ENCODE results near the gene OR2H2. TPM values are rescaled to one million over a fixed set of nuclear protein-coding genes. Genes with fewer than 3 reads are reported as not detected.
A peak's percentile ranks its signal among the peaks of the same experiment; 100 is the strongest.

OR2H2 gene
- total RNA-seq, 4 donors from 2014 or later: not detected

GRCh38 chr6:29611426-29611825, 26.5 kb downstream of the OR2H2 start:
- intact Hi-C loops (cut with DNase I; ENCODE audit: low total_unique reads): no loop called here
- H3K36me3 ChIP-seq: no peaks in the 10 kb centered on the region
- H3K9me3 ChIP-seq: no peaks in the 10 kb centered on the region

GRCh38 chr6:29617782-29618554, 33.0 kb downstream of the OR2H2 start:
- intact Hi-C loops (cut with DNase I; ENCODE audit: low total_unique reads): no loop called here
- no peak overlapping the region for H3K27ac ChIP-seq
- H3K9me3 ChIP-seq: no peaks in the 10 kb centered on the region
- no peak for DNase-seq
- no peak overlapping the region for H3K4me3 ChIP-seq
- H3K4me1 ChIP-seq: no peaks in the 10 kb centered on the region
- peak in 1 of 4 experiments; percentile 5 for TF ChIP-seq CTCF (IDR thresholded peaks at IDR 0.05)
- no peak for TF ChIP-seq POLR2A (IDR thresholded peaks at IDR 0.05)
- no peaks in the 10 kb centered on the region for H3K36me3 ChIP-seq
- no peaks in the 10 kb centered on the region for H3K27me3 ChIP-seq

More at GRCh38 chr6:29611426-29611825, 26.5 kb downstream of the OR2H2 start:
- Histone ChIP-seq H3K4me1 (no peaks in the 10 kb centered on the region), H3K27me3 (no peaks in the 10 kb centered on the region), H3K4me3 (no peak overlapping the region), H3K27ac (no peak overlapping the region)
- no peak for DNase-seq
- TF ChIP-seq POLR2A (IDR thresholded peaks at IDR 0.05) (no peak), CTCF (IDR thresholded peaks at IDR 0.05) (no peak)

GRCh38 chr6:29619578-29620160, 34.7 kb downstream of the OR2H2 start:
- Histone ChIP-seq H3K27ac (no peak overlapping the region), H3K4me3 (no peak overlapping the region), H3K27me3 (no peaks in the 10 kb centered on the region), H3K36me3 (no peaks in the 10 kb centered on the region), H3K4me1 (no peaks in the 10 kb centered on the region), H3K9me3 (no peaks in the 10 kb centered on the region)
- no peak for DNase-seq
- TF ChIP-seq CTCF (IDR thresholded peaks at IDR 0.05) (no peak), POLR2A (IDR thresholded peaks at IDR 0.05) (no peak)
- intact Hi-C loops (cut with DNase I; ENCODE audit: low total_unique reads): no loop called here

DNA sequence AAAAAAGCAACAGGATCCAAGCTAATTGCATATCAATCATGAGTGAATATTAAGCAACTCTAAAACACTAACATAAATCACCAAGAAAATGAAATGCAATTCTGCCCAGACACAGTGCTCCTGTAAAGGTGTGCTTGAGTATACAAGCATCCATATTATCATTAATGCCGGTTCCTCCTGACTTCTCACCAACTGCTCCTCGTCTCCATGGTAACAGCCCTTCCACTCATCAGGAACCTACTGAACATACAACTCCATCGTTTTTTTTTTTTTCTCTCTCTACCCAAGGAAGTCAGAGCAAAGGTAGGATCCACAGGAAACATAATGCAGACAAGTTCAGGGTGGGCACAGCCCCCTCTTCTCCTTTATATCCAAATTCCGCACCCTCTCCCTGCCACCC, 35.7 kb downstream of the OR2H2 start:
- no peaks in the 10 kb centered on the region for H3K4me1 ChIP-seq
- H3K36me3 ChIP-seq: no peaks in the 10 kb centered on the region

More for the DNA sequence above, 35.7 kb downstream of the OR2H2 start:
- intact Hi-C loops (cut with DNase I; ENCODE audit: low total_unique reads): no loop called here
- H3K27me3 ChIP-seq: no peaks in the 10 kb centered on the region
- DNase-seq: no peak
- H3K27ac ChIP-seq: no peak overlapping the region
- H3K9me3 ChIP-seq: no peaks in the 10 kb centered on the region
- no peak overlapping the region for H3K4me3 ChIP-seq
- TF ChIP-seq CTCF (IDR thresholded peaks at IDR 0.05): no peak
- TF ChIP-seq POLR2A (IDR thresholded peaks at IDR 0.05): no peak

All from uterus (tissue), 4 donors.